Activated T-helper 2 cell treated with anti-CD3 and anti-CD28 coated beads, Interferon-gamma antibody, Interleukin-2, Interleukin-4, amounts not matched to agents 10 μg/mL and 5 μg/mL and 100 μg/mL, durations not matched to agents 14 hours and 24 hours and 36 hours (primary cell): Measurements from ENCODE around the gene PCGF2. TPM values are rescaled to one million over a fixed set of nuclear protein-coding genes. Genes with fewer than 3 reads are reported as not detected.
A peak's percentile ranks its signal among the peaks of the same experiment; 100 is the strongest.

Experiments used
- DNase-seq: peaks from one replicate; pipeline ENCODE4 v3.0.0; 2021; ENCODE audit warnings: low spot score
- H3K27ac Mint-ChIP-seq: one replicate; pipeline ENCODE4 v1.8.0; 2021; ENCODE audit warnings: mixed read lengths
- H3K27me3 Mint-ChIP-seq: one replicate; pipeline ENCODE4 v1.8.0; 2021; ENCODE audit warnings: low read depth, mixed read lengths
- H3K36me3 Mint-ChIP-seq: one replicate; pipeline ENCODE4 v1.8.0; 2021; ENCODE audit warnings: low read depth, mixed read lengths
- H3K4me1 Mint-ChIP-seq: one replicate; pipeline ENCODE4 v1.8.0; 2021; ENCODE audit warnings: low read depth, mixed read lengths
- H3K4me3 Mint-ChIP-seq: one replicate; pipeline ENCODE4 v1.8.0; 2021; ENCODE audit warnings: low read depth, mild to moderate bottlenecking, moderate library complexity, mixed read lengths
- H3K9me3 Mint-ChIP-seq: one replicate; pipeline ENCODE4 v1.8.0; 2021; ENCODE audit warnings: mixed read lengths
- intact Hi-C: fragments of 100-400 bp; cut with micrococcal nuclease; formaldehyde crosslinking; loops from one replicate; pipeline ENCODE4 v1.15.1; 2023
- total RNA-seq: library from RNA; stranded (reverse); gene quantifications from 2 replicates; pipeline ENCODE4 v1.2.3, GENCODE V29; 2022

The PCGF2 gene
- total RNA-seq, 1 donor from 2014 or later, result 5.8 TPM

- intact Hi-C loops, result no loop called here
- Mint-ChIP-seq H3K27ac (no peak overlapping the region), H3K27me3 (no peaks in the 10 kb centered on the region), H3K4me1 (peaks cover 21% of the 10 kb centered on the region), H3K36me3 (peaks cover 77% of the 10 kb centered on the region), H3K9me3 (no peaks in the 10 kb centered on the region), H3K4me3 (no peak overlapping the region)
- DNase-seq, result no peak
Observed at GRCh38 chr17:38717139-38717745, 30.9 kb downstream of the PCGF2 start.

- DNase-seq, result no peak
- H3K4me3 Mint-ChIP-seq, result no peak overlapping the region
- H3K4me1 Mint-ChIP-seq, result peaks cover 21% of the 10 kb centered on the region
- peaks cover 83% of the 10 kb centered on the region for H3K36me3 Mint-ChIP-seq
- no peaks in the 10 kb centered on the region for H3K9me3 Mint-ChIP-seq
- intact Hi-C loops, result no loop called here
- H3K27me3 Mint-ChIP-seq, result no peaks in the 10 kb centered on the region
- no peak overlapping the region for H3K27ac Mint-ChIP-seq
Observed at GRCh38 chr17:38716368-38717005, 31.6 kb downstream of the PCGF2 start.

- peaks cover 29% of the 10 kb centered on the region for H3K4me1 Mint-ChIP-seq
Observed at GRCh38 chr17:38715216-38715943, 32.8 kb downstream of the PCGF2 start.

GRCh38 chr17:38713456-38714075 is 34.6 kb downstream of the PCGF2 start:
- Mint-ChIP-seq H3K36me3 (peaks cover 89% of the 10 kb centered on the region), H3K27ac (no peak overlapping the region), H3K4me3 (no peak overlapping the region), H3K9me3 (no peaks in the 10 kb centered on the region), H3K4me1 (peaks cover 41% of the 10 kb centered on the region), H3K27me3 (no peaks in the 10 kb centered on the region)
- no peak for DNase-seq
- intact Hi-C loops, result no loop called here

More at GRCh38 chr17:38715216-38715943, 32.8 kb downstream of the PCGF2 start:
- intact Hi-C loops, result no loop called here
- Mint-ChIP-seq H3K36me3 (peaks cover 83% of the 10 kb centered on the region), H3K9me3 (no peaks in the 10 kb centered on the region), H3K27me3 (no peaks in the 10 kb centered on the region), H3K27ac (peak overlapping the region; percentile 84), H3K4me3 (no peak overlapping the region)
- DNase-seq, result no peak

GRCh38 chr17:38712593-38712992 is 35.5 kb downstream of the PCGF2 start:
- no peak for DNase-seq
- Mint-ChIP-seq H3K4me1 (peaks cover 47% of the 10 kb centered on the region), H3K27me3 (no peaks in the 10 kb centered on the region), H3K9me3 (no peaks in the 10 kb centered on the region), H3K27ac (no peak overlapping the region), H3K4me3 (no peak overlapping the region), H3K36me3 (peaks cover 87% of the 10 kb centered on the region)
- intact Hi-C loops, result no loop called here

GRCh38 chr17:38711792-38712571 is 36.2 kb downstream of the PCGF2 start:
- no peak for DNase-seq

GRCh38 chr17:38710985-38711384 is 37.2 kb downstream of the PCGF2 start:
- Mint-ChIP-seq H3K4me3 (no peak overlapping the region), H3K9me3 (no peaks in the 10 kb centered on the region), H3K27ac (no peak overlapping the region), H3K36me3 (peaks cover 87% of the 10 kb centered on the region), H3K27me3 (no peaks in the 10 kb centered on the region), H3K4me1 (peaks cover 49% of the 10 kb centered on the region)
- no peak for DNase-seq
- intact Hi-C loops, result no loop called here

More at GRCh38 chr17:38711792-38712571, 36.2 kb downstream of the PCGF2 start:
- peaks cover 89% of the 10 kb centered on the region for H3K36me3 Mint-ChIP-seq
- peaks cover 51% of the 10 kb centered on the region for H3K4me1 Mint-ChIP-seq
- no peak overlapping the region for H3K4me3 Mint-ChIP-seq
- intact Hi-C loops, result no loop called here
- no peaks in the 10 kb centered on the region for H3K27me3 Mint-ChIP-seq
- H3K27ac Mint-ChIP-seq, result no peak overlapping the region
- no peaks in the 10 kb centered on the region for H3K9me3 Mint-ChIP-seq

- Mint-ChIP-seq H3K27ac (no peak overlapping the region), H3K36me3 (peaks cover 83% of the 10 kb centered on the region), H3K4me1 (peaks cover 45% of the 10 kb centered on the region), H3K27me3 (no peaks in the 10 kb centered on the region), H3K9me3 (no peaks in the 10 kb centered on the region), H3K4me3 (no peak overlapping the region)
- intact Hi-C loops, result no loop called here
- DNase-seq, result no peak
Observed at GRCh38 chr17:38710604-38710962, 37.6 kb downstream of the PCGF2 start.

GRCh38 chr17:38709864-38710603 is 38.1 kb downstream of the PCGF2 start:
- intact Hi-C loops, result no loop called here
- Mint-ChIP-seq H3K4me1 (peaks cover 40% of the 10 kb centered on the region), H3K36me3 (peaks cover 77% of the 10 kb centered on the region), H3K4me3 (no peak overlapping the region), H3K9me3 (no peaks in the 10 kb centered on the region), H3K27me3 (no peaks in the 10 kb centered on the region), H3K27ac (no peak overlapping the region)
- no peak for DNase-seq

GRCh38 chr17:38709104-38709820 is 38.9 kb downstream of the PCGF2 start:
- H3K36me3 Mint-ChIP-seq, result peaks cover 73% of the 10 kb centered on the region
- H3K27me3 Mint-ChIP-seq, result no peaks in the 10 kb centered on the region
- H3K4me1 Mint-ChIP-seq, result peaks cover 38% of the 10 kb centered on the region
- intact Hi-C loops, result no loop called here
- no peak overlapping the region for H3K4me3 Mint-ChIP-seq
- no peak for DNase-seq
- H3K27ac Mint-ChIP-seq, result peak overlapping the region; percentile 13
- H3K9me3 Mint-ChIP-seq, result no peaks in the 10 kb centered on the region

GRCh38 chr17:38707678-38708351 is 40.3 kb downstream of the PCGF2 start:
- Mint-ChIP-seq H3K4me1 (peaks cover 43% of the 10 kb centered on the region), H3K36me3 (peaks cover 67% of the 10 kb centered on the region), H3K27me3 (no peaks in the 10 kb centered on the region), H3K4me3 (peak overlapping the region; percentile 92), H3K9me3 (no peaks in the 10 kb centered on the region), H3K27ac (no peak overlapping the region)
- intact Hi-C loops, result no loop called here
- DNase-seq, result no peak
